Measurements from ENCODE around the gene HMX1. TPM values are rescaled to one million over a fixed set of nuclear protein-coding genes. Genes with fewer than 3 reads are reported as not detected.

HMX1 gene
- polyA plus RNA-seq, 1 of the 3 experiments (the other 2 are of a cell fraction) = 0.20 TPM

GRCh38 chr4:8862800-8863685 lies 8.6 kb downstream of the HMX1 start:
- no peaks in the 10 kb centered on the region; a peak in 1 of 4 replicates for H3K4me1 ChIP-seq (ENCODE audit: control insufficient read depth in 1 of 2, insufficient read depth in 2 of 2, low read depth in 1 of 2, low read length in 1 of 2)
- no peaks in the 10 kb centered on the region for H3K9me3 ChIP-seq
- H3K9me2 ChIP-seq = no peaks in the 10 kb centered on the region
- no peak for DNase-seq
- no peaks in the 10 kb centered on the region for H3F3A ChIP-seq (replicated peaks; ENCODE audit: insufficient read depth)
- WGBS (ENCODE audit: low lambda C conversion rate) = 73% methylated on average over 20 of the region's 41 CpGs
- CTCF ChIA-PET = interaction anchor here (1.0 kb wide), 1 partner anchor 256 kb away, joined by 3 read pairs; no protein-coding TSS in a partner anchor
- no peak overlapping the region for H3K4me2 ChIP-seq
- no peak overlapping the region for H3K27ac ChIP-seq (ENCODE audit: low read depth in 2 of 2, low read length in 1 of 2)
- H2AFZ ChIP-seq (ENCODE audit: low read depth) = no peak overlapping the region
- no peaks in the 10 kb centered on the region for H3K27me3 ChIP-seq (ENCODE audit: insufficient read depth)
- POLR2A ChIA-PET = no interaction called here
- TF ChIP-seq ELF1 (IDR thresholded peaks at IDR 0.05) (no peak), TEAD4 (IDR thresholded peaks at IDR 0.05; ENCODE audit: borderline replicate concordance, insufficient read depth) (no peak), FOXM1 (IDR thresholded peaks at IDR 0.05; ENCODE audit: low read depth) (no peak), RAD21 (IDR thresholded peaks at IDR 0.05; ENCODE audit: low read length) (no peak), GABPA (IDR thresholded peaks at IDR 0.05; ENCODE audit: low read depth) (no peak), USF1 (IDR thresholded peaks at IDR 0.05; ENCODE audit: borderline replicate concordance, low read depth) (no peak), IRF3 (IDR thresholded peaks at IDR 0.05; ENCODE audit: low read depth, low read length) (no peak), YY1 (IDR thresholded peaks at IDR 0.05; ENCODE audit: low read depth) (no peak), TCF12 (IDR thresholded peaks at IDR 0.05) (no peak), POLR2AphosphoS5 (IDR thresholded peaks at IDR 0.05; ENCODE audit: low read depth, low read length) (no peak), MAX (IDR thresholded peaks at IDR 0.05; ENCODE audit: low read depth) (no peak), JUND (IDR thresholded peaks at IDR 0.05) (no peak), CHD2 (IDR thresholded peaks at IDR 0.05; ENCODE audit: low read length, partially characterized antibody) (no peak), SMC3 (IDR thresholded peaks at IDR 0.05; ENCODE audit: low read depth, low read length) (no peak)
- H3K9ac ChIP-seq = no peak overlapping the region
- H3K4me3 ChIP-seq (ENCODE audit: low read depth in 2 of 2, low read length in 1 of 2) = no peak overlapping the region
- no peaks in the 10 kb centered on the region for H3K79me2 ChIP-seq (ENCODE audit: insufficient read depth)
- no peaks in the 10 kb centered on the region for H3K36me3 ChIP-seq (replicated peaks in 1 of 2; ENCODE audit: control insufficient read depth in 1 of 2, insufficient read depth in 2 of 2, low read length in 1 of 2)
- no peaks in the 10 kb centered on the region for H4K20me1 ChIP-seq (ENCODE audit: insufficient read depth)

- Histone ChIP-seq H3K4me3 (ENCODE audit: low read depth in 2 of 2, low read length in 1 of 2) (no peak overlapping the region), H2AFZ (ENCODE audit: low read depth) (no peak overlapping the region), H3K9me2 (no peaks in the 10 kb centered on the region), H3F3A (replicated peaks; ENCODE audit: insufficient read depth) (no peaks in the 10 kb centered on the region), H3K27me3 (ENCODE audit: insufficient read depth) (no peaks in the 10 kb centered on the region), H3K4me1 (ENCODE audit: control insufficient read depth in 1 of 2, insufficient read depth in 2 of 2, low read depth in 1 of 2, low read length in 1 of 2) (no peaks in the 10 kb centered on the region; a peak in 1 of 4 replicates), H3K9ac (no peak overlapping the region), H3K4me2 (no peak overlapping the region), H3K36me3 (replicated peaks in 1 of 2; ENCODE audit: control insufficient read depth in 1 of 2, insufficient read depth in 2 of 2, low read length in 1 of 2) (no peaks in the 10 kb centered on the region), H3K27ac (ENCODE audit: low read depth in 2 of 2, low read length in 1 of 2) (no peak overlapping the region), H3K9me3 (no peaks in the 10 kb centered on the region), H4K20me1 (ENCODE audit: insufficient read depth) (no peaks in the 10 kb centered on the region), H3K79me2 (ENCODE audit: insufficient read depth) (no peaks in the 10 kb centered on the region)
- DNase-seq = no peak
- ChIA-PET CTCF (interaction anchor here (0.6 kb wide), 1 partner anchor 76 kb away, joined by 3 read pairs; no protein-coding TSS in a partner anchor), POLR2A (no interaction called here)
- WGBS (ENCODE audit: low lambda C conversion rate) = 51% methylated on average over 5 of the region's 5 CpGs
- no peak for TF ChIP-seq MEF2A (IDR thresholded peaks at IDR 0.05; ENCODE audit: borderline replicate concordance, low read depth)
- TF ChIP-seq NRF1 (IDR thresholded peaks at IDR 0.05; ENCODE audit: low read depth, low read length) = no peak
- TF ChIP-seq FOXJ3 (CRISPR knock-in tag; IDR thresholded peaks at IDR 0.05) = no peak
- no peak for TF ChIP-seq NFIC (IDR thresholded peaks at IDR 0.05; ENCODE audit: borderline replicate concordance)
- TF ChIP-seq SIN3A (IDR thresholded peaks at IDR 0.05; ENCODE audit: borderline replicate concordance, low read depth, low read length) = no peak
- TF ChIP-seq CHD2 (IDR thresholded peaks at IDR 0.05; ENCODE audit: low read length, partially characterized antibody) = no peak
- TF ChIP-seq TEAD4 (IDR thresholded peaks at IDR 0.05; ENCODE audit: borderline replicate concordance, insufficient read depth) = no peak
- no peak for TF ChIP-seq MXI1 (IDR thresholded peaks at IDR 0.05; ENCODE audit: low read depth, low read length)
- no peak for TF ChIP-seq GABPA (IDR thresholded peaks at IDR 0.05; ENCODE audit: low read depth)
- TF ChIP-seq MAX (IDR thresholded peaks at IDR 0.05; ENCODE audit: low read depth) = no peak
- no peak for TF ChIP-seq FOSL2 (IDR thresholded peaks at IDR 0.05; ENCODE audit: borderline replicate concordance, low read depth)
- no peak for TF ChIP-seq USF2 (IDR thresholded peaks at IDR 0.05; ENCODE audit: borderline replicate concordance, low read depth, low read length)
- no peak for TF ChIP-seq EP300 (IDR thresholded peaks at IDR 0.05; ENCODE audit: borderline replicate concordance in 1 of 2, low read depth in 1 of 2, low read length in 1 of 2)
- no peak for TF ChIP-seq TCF12 (IDR thresholded peaks at IDR 0.05)
- TF ChIP-seq YY1 (IDR thresholded peaks at IDR 0.05; ENCODE audit: low read depth) = no peak
- TF ChIP-seq USF1 (IDR thresholded peaks at IDR 0.05; ENCODE audit: borderline replicate concordance, low read depth) = no peak
- no peak for TF ChIP-seq RFX5 (IDR thresholded peaks at IDR 0.05; ENCODE audit: low read length)
- no peak for TF ChIP-seq ELF1 (IDR thresholded peaks at IDR 0.05)
Observed at GRCh38 chr4:8862334-8862733, 9.3 kb downstream of the HMX1 start.

Data from SK-N-SH (cell line).